GM21528 (cell line): ENCODE measurements around the gene HPCAL1.
"Not testable (repeated sequence)": the region's sequence is repeated elsewhere in the genome, so short reads cannot be mapped to it uniquely, and the experiment has no call there.

ENCODE experiments used
- ATAC-seq: cut with Tn5 transposase; IDR thresholded peaks from one replicate; pipeline ENCODE4 v1.9.1; 2021; ENCODE audit warnings: mild to moderate bottlenecking, moderate library complexity; ENCODE audit not compliant: unreplicated experiment, low FRiP score

The HPCAL1 gene

DNA sequence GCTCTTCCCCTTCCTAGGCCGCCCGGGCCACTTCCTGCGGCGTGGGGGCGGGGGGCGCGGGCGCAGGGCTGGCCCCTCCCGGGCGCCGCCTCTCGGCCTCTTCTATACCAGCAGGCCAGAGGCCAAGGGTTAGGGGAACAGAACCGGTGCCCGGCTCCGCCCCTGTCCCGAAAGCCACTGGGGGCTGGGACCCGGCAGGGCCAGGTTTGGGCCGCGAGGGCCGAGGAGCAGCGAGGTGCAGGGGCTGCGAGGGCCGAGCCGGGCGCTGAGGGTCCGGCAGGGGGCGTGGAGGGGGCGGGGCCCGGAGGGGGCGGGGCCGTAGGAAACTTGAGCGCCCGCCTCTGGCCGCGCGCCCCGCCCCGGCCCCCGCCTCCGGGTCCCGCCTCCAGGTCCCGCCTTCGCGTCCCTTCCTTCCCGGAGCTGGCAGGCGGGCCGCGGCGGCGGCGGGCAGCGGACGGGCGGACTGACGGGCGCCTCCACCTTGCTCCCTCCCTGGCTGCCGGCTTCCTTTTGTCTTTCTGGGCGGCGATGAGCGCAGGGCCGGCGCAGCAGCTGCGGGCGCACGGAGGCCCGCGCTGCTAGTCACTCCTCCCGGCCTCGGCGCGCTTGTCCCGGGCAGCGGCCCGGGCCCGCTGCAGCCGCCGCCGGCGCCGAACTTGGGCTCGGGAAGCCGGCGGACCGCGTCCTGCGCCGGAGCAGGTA, at the start of gene HPCAL1:
HPCAL1 (plus strand) TSS at position 426 of the 702 bp plus-strand sequence. CDS start 116,854 bp downstream, outside the sequence.
- peak; percentile 81 for ATAC-seq

DNA sequence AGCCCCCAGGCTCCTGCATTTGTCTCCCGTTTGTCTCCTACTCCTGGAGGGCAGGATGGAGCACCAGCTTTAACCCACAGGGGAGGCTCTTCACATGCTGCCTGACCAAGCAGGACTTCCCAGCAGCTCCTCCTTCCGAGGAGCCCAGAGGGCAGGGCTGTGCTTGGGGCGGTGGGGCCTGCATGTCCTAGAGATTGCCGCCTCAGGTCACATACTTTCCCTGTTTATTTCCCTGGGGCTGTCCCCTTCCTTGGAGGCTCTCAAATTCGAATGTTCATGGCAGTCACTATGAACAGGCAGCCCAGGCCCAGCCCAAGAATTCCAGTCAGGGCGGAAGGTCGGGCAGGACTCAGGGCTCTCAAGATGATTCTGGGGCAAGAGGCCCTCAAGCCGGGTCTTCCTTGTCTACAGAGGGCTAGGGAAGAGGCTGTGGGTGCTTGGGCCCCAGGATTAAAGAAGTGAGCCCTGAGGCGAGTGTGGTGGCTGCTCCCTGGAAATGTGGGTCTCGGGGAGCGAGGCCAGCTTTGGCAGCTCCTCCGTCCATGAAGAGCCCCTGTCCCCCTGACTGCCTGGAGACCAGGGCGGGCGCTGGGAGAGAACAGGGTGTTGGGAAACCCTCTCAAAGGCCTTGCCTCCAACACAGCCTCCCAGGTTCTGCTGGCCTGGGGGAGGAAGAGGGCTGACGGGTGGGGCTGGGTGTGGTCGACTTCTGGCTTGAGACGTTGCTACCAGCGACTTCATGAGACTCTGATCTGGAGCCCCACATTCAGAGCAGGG, 48.9 kb upstream of the HPCAL1 start:
- no peak for ATAC-seq

DNA sequence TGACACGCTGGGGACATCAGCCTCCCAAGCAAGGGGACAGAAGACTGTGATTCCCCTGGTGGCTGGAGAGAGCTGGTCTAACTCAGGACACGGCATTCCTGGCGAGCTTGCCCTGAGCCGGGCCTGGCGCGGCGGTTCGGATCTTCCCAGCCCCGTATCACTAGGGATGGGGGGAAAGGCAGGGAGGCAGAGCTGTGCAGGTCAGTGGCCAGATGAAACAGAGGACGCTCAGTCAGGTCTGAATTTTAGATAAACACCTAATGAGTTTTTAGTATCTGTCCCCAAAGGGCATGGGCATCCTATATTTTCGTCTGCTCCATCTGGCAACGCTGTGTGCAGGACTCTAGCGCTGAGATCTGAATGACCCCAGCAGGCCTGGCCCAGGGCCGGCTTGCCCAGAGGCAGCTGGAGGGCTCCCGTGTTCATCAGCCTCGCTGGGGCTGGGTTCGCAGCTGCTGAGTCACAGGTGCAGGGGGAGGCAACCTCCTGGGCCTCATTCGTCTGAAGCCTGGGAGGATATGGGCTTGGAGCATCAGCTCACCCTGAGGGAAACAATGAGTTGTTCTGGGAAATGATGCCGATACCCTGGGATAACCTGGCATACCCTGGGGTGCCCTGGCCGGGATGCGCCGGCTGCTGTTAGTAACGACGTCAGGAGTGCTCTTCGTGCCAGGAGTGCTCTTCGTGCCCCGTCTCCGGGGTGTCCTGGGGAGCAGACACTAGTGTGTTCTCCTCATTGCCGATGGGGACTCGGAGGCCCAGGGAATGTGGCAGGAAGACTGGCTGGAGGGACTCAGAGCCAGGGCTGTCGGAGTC, 48.1 kb upstream of the HPCAL1 start:
- no peak for ATAC-seq

DNA sequence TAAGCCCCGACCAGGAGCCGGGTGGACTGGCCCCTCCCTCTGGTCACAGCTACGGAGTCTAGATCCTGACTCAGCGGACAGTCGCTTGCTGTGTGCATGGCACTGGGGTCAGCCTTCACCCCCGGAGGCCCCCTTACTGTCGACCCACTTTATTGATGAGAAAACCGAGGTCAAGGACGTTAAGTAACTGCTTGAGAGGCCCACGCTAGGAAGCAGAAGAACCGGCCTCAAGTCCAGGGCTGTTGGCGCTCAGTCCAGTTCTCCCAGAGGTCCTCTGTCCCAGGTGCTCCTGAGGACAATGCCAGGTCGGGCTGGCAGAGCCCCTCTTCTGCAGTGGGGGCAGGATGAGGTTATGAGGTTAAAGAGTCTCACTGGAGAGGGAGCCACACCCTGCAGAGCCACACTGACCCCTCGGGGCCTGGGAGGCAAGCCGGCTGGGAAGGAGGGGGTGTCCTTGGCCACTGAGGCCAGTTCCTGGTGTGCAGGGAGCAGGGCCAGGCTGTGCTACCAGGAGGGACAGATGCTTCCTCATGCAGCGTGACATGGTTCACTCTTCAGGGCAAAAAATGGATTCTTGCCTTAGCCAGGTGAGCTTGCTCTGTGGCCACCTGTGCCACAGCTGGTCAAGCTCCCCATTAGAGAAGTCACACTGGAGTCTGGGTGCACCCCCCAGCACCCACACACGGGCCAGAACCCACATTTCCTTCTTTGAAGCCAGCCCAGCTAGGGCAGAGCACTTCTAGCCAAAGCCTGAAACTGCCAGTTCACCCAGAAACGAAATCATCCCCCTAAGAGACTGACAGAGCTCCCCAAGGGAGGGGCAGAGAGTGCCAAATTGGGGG, 47.3 kb upstream of the HPCAL1 start:
- ATAC-seq = no peak

DNA sequence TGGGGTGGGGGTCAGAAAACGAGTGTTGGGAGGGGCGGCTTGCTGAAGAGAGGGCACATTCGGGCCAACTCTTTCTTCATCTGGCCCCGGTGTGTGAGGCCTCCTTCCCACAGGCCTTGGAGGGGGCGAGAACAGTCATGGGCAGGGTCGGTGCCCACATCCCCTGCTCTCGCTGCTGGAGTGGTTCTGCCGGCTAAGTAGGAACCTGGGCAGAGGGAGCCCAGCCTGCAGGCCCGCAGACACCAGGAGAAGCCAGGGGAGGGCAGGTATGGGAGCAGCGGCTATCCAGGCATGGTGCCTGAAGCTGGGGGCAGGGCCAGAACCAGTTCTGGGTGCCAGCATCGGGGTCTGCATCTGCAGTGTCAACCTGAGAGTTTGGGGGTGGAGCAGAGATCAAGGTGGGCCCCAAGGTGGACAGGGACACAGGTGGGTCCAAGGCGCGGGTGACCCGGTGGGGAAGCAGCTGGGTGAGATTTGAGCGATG, 46.6 kb upstream of the HPCAL1 start:
- no peak for ATAC-seq

DNA sequence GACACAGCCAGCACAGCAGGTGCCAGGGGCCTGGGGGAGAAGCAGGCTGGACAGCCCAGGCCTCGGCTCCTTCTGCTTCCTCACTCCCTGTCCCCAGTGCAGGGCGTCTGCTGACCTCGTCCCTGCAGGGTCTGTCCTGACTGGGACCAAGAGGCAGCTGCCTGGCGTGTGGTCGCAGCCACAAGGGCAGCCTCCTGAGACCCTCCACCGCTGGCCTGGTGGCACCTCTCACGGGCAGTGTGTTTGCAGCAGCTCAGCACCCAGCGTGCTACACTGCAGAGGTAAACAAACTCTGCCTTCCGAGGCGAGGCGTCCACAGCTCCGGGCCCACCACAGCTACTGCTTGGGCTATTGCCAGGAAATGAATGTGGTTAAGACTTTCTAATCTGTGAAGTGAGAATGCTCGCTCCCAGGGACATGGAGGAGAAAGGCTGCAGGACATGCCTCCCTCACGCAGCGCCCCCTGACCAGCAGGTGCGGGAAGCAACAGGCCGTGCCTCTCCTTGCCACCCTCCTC, 46.1 kb upstream of the HPCAL1 start:
- no peak for ATAC-seq

DNA sequence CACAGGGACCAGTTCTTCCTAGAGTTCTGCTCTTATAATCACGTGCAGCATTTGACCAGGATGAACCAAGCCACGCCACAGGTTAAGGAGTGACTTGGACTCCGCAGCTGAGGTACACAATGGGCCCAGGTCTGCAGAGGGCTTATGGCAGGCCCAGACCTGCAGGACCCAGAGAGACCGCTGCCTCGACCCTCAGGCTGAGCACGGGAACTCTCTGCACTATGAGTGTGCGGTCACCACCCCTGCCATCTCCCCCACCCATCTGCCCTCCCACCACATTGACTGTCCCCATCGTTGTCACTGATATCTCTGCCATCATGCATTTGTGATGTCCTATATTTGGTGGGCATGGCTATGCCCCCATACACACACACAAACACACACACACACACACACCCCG, 45.7 kb upstream of the HPCAL1 start:
- no peak for ATAC-seq

DNA sequence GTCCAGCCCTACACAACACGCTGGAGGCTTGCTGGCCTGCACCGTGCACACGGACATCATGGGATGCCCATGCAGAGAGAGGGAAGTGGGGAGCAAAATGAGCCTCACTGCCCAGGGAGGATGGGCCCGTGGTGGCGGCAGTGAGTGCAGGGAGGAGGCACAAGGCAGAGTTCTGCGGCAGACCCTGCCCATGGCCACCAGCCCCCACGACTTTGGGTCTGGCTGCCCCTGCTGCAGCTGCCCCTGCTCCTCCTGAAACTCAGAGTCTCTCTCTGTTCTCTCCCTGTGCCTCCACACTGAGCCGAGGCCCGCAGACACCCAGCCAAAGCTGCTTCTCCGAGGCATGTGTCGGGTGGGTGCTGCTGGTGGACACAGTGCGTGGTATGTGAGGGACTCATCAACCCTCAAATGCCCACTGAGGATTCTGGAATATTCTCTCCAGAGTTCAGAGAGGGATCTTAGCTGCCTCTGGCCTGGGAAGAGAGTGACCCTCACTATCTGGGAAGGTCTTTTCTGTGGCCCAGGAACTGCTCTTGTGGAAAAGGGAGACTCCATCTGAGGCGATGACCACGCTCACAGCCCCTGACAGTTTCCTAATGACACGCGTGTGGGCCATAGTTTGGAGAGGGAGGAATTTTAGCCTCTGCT, 45.1 kb upstream of the HPCAL1 start:
- ATAC-seq = no peak

DNA sequence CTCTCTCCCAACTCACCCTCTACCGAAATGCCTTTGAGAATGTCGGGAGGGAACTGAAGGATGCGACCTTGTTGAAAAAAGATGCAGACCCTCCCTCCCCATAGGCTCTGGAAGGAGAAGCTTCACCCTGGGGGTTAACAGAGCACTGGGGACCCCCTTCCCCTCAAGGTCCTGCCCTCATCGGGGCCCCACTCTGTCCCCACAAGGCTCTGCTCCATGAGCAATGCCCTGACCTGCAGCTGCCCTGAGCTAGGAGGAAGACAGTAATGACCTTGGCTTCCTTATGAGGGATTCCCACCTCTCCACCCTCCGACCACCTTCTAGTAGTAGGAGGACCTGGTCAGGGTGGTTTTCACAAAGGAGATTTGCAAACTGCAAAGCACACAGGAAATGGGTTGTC, 44.4 kb upstream of the HPCAL1 start:
- no peak for ATAC-seq

DNA sequence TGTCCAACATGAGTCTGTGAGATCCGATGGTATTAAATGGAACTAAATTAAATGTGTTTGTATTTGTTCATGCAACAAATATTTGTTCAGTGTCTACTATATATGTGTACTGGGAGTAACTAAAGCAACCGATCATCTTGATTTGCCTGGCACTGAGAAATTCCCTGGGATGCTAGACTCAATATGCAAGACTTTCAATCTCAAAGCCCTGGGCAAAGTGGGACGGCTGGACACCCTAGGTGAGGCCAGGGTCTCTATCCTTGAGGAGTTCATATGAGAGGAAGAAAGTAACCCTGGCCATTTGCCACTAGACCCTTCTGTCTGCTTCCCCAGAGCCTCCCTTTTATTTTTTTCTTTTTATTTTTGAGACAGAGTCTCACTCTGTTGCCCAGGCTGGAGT, 44.0 kb upstream of the HPCAL1 start:
- no peak for ATAC-seq

DNA sequence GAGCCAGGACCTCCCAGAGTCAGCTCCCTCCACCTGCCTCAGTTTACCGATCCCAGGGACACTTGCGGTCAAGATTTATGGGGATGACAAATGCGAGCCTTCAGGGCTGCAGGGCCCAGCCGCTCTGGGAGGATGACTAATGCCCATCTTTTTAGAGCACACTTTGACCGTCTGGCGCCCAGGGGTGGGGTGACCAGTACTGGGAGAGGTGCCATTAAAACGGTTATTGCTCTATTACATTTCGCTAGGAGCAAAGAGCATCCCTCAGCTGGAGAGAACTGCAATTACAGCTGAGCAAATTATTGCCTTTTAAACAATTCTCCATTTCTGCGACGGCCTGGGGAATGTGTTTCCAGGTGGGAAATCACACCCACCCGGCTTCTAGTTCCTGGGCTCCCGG, 42.6 kb upstream of the HPCAL1 start:
- ATAC-seq = no peak

DNA sequence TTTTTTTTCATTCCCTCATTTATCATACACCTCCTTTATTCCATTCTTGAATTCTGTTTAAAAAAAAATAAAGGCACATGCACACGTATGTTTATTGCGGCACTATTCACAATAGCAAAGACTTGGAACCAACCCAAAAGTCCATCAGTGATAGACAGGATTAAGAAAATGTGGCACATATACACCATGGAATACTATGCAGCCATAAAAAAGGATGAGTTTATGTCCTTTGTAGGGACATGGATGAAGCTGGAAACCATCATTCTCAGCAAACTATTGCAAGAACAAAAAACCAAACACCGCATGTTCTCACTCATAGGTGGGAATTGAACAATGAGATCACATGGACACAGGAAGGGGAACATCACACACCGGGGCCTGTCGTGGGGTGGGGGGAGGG, 39.2 kb upstream of the HPCAL1 start:
- not testable (repeated sequence) for ATAC-seq

DNA sequence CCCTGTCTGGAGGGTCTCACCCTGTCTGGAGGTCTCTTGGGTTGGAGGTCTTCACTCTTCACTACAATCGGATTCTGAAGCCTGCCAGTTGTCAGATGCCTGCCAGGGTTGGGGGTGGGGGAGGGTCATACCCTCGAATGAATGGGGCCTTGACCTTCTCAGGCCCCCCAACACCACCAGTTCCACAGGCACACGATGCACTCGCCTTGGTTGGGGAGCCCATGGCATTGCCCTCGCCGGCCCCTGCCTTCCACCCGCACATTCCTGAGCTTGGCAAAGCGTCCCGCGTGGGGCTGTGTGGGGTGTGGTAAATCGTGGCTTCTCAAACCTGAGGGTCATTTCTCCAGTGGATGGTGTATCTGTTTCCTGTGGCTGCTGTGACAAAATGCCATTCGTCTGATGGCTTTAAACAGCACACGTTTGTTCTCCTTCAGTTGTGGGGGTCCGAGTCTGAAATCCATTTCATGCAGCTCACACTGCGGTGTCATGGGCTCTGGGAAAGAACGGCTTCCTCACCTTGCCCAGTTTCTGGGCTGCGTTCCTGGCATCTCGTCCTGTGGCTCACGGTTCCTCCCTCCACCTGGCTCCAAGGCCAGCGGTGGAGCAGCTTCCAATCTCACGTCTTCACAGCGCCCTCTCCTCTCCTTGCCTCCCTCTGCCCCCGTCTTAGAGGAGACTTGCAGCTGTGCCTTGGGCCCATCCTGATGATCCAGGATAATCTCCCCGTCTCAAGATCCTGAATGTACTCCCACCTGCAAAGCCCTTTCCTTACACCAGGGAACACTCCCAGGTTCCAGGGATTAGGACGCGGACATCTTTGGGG, 38.0 kb upstream of the HPCAL1 start:
- ATAC-seq = no peak

DNA sequence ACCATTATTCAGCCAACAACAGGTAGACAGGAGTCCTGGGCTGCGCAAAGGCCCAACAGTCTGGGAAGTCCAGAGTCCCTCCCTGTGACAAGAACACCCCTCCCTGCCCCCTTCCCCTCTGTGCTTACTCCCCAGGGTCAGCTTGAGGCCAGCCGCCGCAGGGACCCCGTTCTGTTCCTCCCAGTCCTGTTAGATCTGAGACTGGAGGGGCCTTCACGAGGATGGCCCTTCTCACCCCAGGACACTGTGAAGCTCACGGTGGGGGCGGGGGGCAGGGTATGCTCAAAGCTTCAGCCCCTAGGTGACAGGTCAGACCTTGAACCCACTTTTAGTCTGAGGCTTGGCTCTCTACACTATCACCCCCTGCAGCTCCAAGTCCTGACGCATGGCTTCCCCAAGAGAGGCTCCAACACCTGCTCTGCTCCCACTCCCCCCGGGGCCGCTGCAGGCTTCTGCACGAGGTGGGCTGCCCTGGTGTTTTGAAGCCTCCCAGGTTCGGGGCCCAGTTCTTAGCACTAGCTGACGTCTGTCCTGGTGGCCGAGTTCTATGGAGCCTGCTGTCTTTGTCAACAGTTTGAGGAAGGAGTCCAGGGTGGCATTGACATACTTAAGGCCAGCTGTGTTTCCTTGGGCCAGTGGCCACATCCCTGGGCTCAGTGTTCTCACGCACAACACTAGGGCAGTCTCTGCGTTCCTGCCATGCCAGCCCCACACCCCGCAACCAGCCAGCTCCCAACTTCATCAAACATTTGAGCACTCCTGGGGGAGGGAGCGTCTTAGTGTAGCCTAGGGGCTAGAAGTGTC, 37.2 kb upstream of the HPCAL1 start:
- ATAC-seq = no peak

DNA sequence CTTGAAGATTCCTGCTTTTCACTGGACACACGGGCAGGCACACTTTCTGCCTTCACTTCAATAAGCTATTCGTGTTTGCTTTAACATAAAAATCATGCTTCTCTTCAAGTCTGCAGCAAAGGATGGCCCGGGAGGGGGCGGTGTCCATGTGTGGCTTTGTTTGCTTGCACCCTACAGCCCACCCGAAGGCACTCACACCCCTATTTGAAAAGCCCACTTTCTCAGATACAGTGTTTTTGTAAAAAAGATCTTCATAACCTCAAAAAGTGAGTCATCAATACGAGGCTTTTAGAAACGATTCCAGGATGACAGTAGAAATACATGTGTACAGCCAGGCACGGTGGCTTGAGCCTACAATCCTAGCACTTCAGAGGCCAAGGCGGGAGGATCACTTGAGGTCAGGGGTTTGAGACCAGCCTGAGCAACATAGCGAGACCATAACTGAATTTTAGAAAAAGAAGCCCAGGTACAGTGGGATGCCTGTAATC, 36.5 kb upstream of the HPCAL1 start:
- ATAC-seq = no peak

DNA sequence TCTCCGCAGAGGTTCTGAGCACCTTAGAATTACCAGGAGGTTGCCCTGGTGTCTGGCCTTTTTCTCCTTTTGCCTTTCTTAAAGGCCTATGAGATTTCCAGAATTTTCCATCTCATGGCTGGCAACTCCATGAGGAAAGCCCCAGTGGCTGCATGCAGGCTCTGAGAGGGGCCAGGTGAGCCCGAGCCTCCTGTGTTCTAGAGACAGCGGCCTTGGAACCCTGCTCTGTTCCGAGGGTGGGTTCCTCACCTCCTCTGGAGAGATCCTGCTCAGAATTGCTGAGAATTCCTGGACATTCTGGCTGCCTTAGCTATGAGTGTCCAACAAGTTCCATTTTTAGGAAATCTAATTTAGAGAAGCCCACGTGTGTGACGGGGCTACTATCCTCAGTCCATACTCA, 35.7 kb upstream of the HPCAL1 start:
- no peak for ATAC-seq

DNA sequence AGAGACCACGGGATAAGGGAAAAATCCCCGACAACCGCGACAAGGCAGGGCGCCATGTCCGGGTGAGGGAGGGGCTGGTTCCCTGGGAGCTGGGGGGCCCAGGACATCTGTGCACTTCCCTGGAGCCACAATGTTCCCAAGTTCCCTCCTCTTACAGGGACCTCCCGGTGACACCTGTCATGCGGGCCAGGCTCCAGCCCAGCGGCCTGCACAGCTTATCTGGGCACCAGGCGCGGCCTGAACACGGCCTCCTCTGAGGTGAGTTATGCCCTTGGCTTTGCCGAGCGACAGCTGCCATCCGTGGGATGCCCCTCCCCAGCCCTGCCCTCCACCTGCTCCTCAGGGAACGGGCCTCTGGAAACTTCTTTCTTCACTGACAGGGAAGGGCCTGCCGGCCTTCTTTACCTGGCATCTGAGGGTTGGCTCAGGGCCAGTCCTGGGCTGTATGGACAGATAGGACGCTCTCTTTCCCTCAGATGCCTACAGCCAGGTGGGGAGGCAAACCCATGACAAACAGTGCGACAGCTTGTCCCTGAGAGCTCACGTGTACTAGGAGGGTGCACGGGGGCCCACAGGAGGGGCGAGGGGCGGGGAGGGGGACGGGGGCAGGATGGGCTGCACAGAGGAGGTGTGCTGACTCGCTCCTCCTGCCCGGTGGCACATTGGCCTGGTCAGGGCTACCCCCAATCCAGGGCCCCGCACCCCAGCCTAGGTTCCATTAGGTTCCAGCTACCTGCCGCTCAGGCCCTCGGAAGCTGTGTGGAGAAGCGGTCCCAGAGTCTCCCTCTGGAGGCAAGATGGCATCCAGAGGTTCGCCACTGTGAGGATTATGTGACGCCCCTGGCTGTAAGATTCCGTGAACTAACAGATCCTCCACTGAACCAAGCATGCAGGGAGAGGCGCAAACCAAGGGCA, 34.9 kb upstream of the HPCAL1 start:
- no peak for ATAC-seq
